ENCODE measurements around the gene PSMD13.
A peak's percentile ranks its signal among the peaks of the same experiment; 100 is the strongest.
"Not testable (repeated sequence)": the region's sequence is repeated elsewhere in the genome, so short reads cannot be mapped to it uniquely, and the experiment has no call there.

Gene PSMD13

GRCh38 chr11:230431-230830 lies 6.3 kb upstream of the PSMD13 start:
- no peak for DNase-seq (ENCODE audit: low read depth, low spot score)
- Histone ChIP-seq H3K9ac (ENCODE audit: insufficient read length, low read depth) (no peak overlapping the region), H3K27me3 (ENCODE audit: insufficient read depth, insufficient read length) (no peaks in the 10 kb centered on the region), H3K9me3 (ENCODE audit: insufficient read depth, low read length) (no peaks in the 10 kb centered on the region), H3K4me3 (ENCODE audit: insufficient read length, low read depth) (no peak overlapping the region), H3K4me1 (ENCODE audit: insufficient read depth, insufficient read length) (peaks cover 6% of the 10 kb centered on the region), H3K36me3 (ENCODE audit: insufficient read depth, insufficient read length, low read length) (peaks cover 25% of the 10 kb centered on the region)
- no peak for TF ChIP-seq SUZ12 (IDR thresholded peaks at IDR 0.05; ENCODE audit: extremely low read depth, insufficient read depth, insufficient read length)
- TF ChIP-seq YY1 (IDR thresholded peaks at IDR 0.05; ENCODE audit: insufficient read depth, insufficient read length): no peak
- no peak for TF ChIP-seq ZNF274 (IDR thresholded peaks at IDR 0.05; ENCODE audit: low read depth, low read length)

- no peaks in the 10 kb centered on the region for H3K27me3 ChIP-seq (ENCODE audit: insufficient read depth, insufficient read length)
- peaks cover 25% of the 10 kb centered on the region for H3K36me3 ChIP-seq (ENCODE audit: insufficient read depth, insufficient read length, low read length)
- H3K9ac ChIP-seq (ENCODE audit: insufficient read length, low read depth): peak overlapping the region; percentile 64
- no peak for DNase-seq (ENCODE audit: low read depth, low spot score)
- no peaks in the 10 kb centered on the region for H3K9me3 ChIP-seq (ENCODE audit: insufficient read depth, low read length)
- peaks cover 6% of the 10 kb centered on the region for H3K4me1 ChIP-seq (ENCODE audit: insufficient read depth, insufficient read length)
- no peak overlapping the region for H3K4me3 ChIP-seq (ENCODE audit: insufficient read length, low read depth)
- TF ChIP-seq YY1 (IDR thresholded peaks at IDR 0.05; ENCODE audit: insufficient read depth, insufficient read length) (no peak), SUZ12 (IDR thresholded peaks at IDR 0.05; ENCODE audit: extremely low read depth, insufficient read depth, insufficient read length) (no peak)
These were observed 3.8 kb upstream of the PSMD13 start for GRCh38 chr11:232783-233565.

GRCh38 chr11:235180-235579 lies 1.6 kb upstream of the PSMD13 start:
- H3K4me3 ChIP-seq (ENCODE audit: insufficient read length, low read depth): peak overlapping the region; percentile 94
- H3K4me1 ChIP-seq (ENCODE audit: insufficient read depth, insufficient read length): peaks cover 6% of the 10 kb centered on the region
- H3K27me3 ChIP-seq (ENCODE audit: insufficient read depth, insufficient read length): no peaks in the 10 kb centered on the region
- DNase-seq (ENCODE audit: low read depth, low spot score): no peak
- peak overlapping the region; percentile 96 for H3K9ac ChIP-seq (ENCODE audit: insufficient read length, low read depth)
- H3K9me3 ChIP-seq (ENCODE audit: insufficient read depth, low read length): no peaks in the 10 kb centered on the region
- H3K36me3 ChIP-seq (ENCODE audit: insufficient read depth, insufficient read length, low read length): peaks cover 46% of the 10 kb centered on the region
- no peak for TF ChIP-seq ZNF274 (IDR thresholded peaks at IDR 0.05; ENCODE audit: low read depth, low read length)
- no peak for TF ChIP-seq SUZ12 (IDR thresholded peaks at IDR 0.05; ENCODE audit: extremely low read depth, insufficient read depth, insufficient read length)
- no peak for TF ChIP-seq YY1 (IDR thresholded peaks at IDR 0.05; ENCODE audit: insufficient read depth, insufficient read length)

GRCh38 chr11:235609-235996 lies 1.2 kb upstream of the PSMD13 start:
- no peak for TF ChIP-seq YY1 (IDR thresholded peaks at IDR 0.05; ENCODE audit: insufficient read depth, insufficient read length)
- TF ChIP-seq ZNF274 (IDR thresholded peaks at IDR 0.05; ENCODE audit: low read depth, low read length): no peak
- no peak for TF ChIP-seq SUZ12 (IDR thresholded peaks at IDR 0.05; ENCODE audit: extremely low read depth, insufficient read depth, insufficient read length)
- H3K9ac ChIP-seq (ENCODE audit: insufficient read length, low read depth): peak overlapping the region; percentile 96
- H3K4me3 ChIP-seq (ENCODE audit: insufficient read length, low read depth): peak overlapping the region; percentile 94
- DNase-seq (ENCODE audit: low read depth, low spot score): no peak
- H3K27me3 ChIP-seq (ENCODE audit: insufficient read depth, insufficient read length): no peaks in the 10 kb centered on the region
- peaks cover 46% of the 10 kb centered on the region for H3K36me3 ChIP-seq (ENCODE audit: insufficient read depth, insufficient read length, low read length)
- no peaks in the 10 kb centered on the region for H3K9me3 ChIP-seq (ENCODE audit: insufficient read depth, low read length)
- H3K4me1 ChIP-seq (ENCODE audit: insufficient read depth, insufficient read length): peaks cover 6% of the 10 kb centered on the region

- H3K27me3 ChIP-seq (ENCODE audit: insufficient read depth, insufficient read length): no peaks in the 10 kb centered on the region
- peak; percentile 71 for DNase-seq (ENCODE audit: low read depth, low spot score)
- H3K9ac ChIP-seq (ENCODE audit: insufficient read length, low read depth): peak within 1 kb of the TSS; percentile 96
- TF ChIP-seq ZNF274 (IDR thresholded peaks at IDR 0.05; ENCODE audit: low read depth, low read length) (no peak), YY1 (IDR thresholded peaks at IDR 0.05; ENCODE audit: insufficient read depth, insufficient read length) (no peak), SUZ12 (IDR thresholded peaks at IDR 0.05; ENCODE audit: extremely low read depth, insufficient read depth, insufficient read length) (no peak)
- no peaks in the 10 kb centered on the region for H3K9me3 ChIP-seq (ENCODE audit: insufficient read depth, low read length)
- peaks cover 50% of the 10 kb centered on the region for H3K36me3 ChIP-seq (ENCODE audit: insufficient read depth, insufficient read length, low read length)
- peak within 1 kb of the TSS; percentile 94 for H3K4me3 ChIP-seq (ENCODE audit: insufficient read length, low read depth)
- H3K4me1 ChIP-seq (ENCODE audit: insufficient read depth, insufficient read length): peaks cover 6% of the 10 kb centered on the region
These were observed 591 bp upstream of the PSMD13 start, which contains the start of gene SIRT3 for GRCh38 chr11:235997-236773. Gene SIRT3 (minus strand): TSS chr11:236342. CDS start chr11:236328, 14 bp downstream.

GRCh38 chr11:238346-238745 lies 1.6 kb downstream of the PSMD13 start:
- H3K4me3 ChIP-seq (ENCODE audit: insufficient read length, low read depth); H3K9me3 ChIP-seq (ENCODE audit: insufficient read depth, low read length); H3K4me1 ChIP-seq (ENCODE audit: insufficient read depth, insufficient read length); DNase-seq (ENCODE audit: low read depth, low spot score); H3K27me3 ChIP-seq (ENCODE audit: insufficient read depth, insufficient read length); H3K9ac ChIP-seq (ENCODE audit: insufficient read length, low read depth): not testable (repeated sequence)
- H3K36me3 ChIP-seq (ENCODE audit: insufficient read depth, insufficient read length, low read length): peaks cover 57% of the 10 kb centered on the region

GRCh38 chr11:240315-240714 lies 3.5 kb downstream of the PSMD13 start:
- TF ChIP-seq ZNF274 (IDR thresholded peaks at IDR 0.05; ENCODE audit: low read depth, low read length) (no peak), SUZ12 (IDR thresholded peaks at IDR 0.05; ENCODE audit: extremely low read depth, insufficient read depth, insufficient read length) (no peak), YY1 (IDR thresholded peaks at IDR 0.05; ENCODE audit: insufficient read depth, insufficient read length) (no peak)
- no peaks in the 10 kb centered on the region for H3K27me3 ChIP-seq (ENCODE audit: insufficient read depth, insufficient read length)
- DNase-seq (ENCODE audit: low read depth, low spot score): no peak
- H3K9ac ChIP-seq (ENCODE audit: insufficient read length, low read depth): no peak overlapping the region
- H3K9me3 ChIP-seq (ENCODE audit: insufficient read depth, low read length): no peaks in the 10 kb centered on the region
- H3K36me3 ChIP-seq (ENCODE audit: insufficient read depth, insufficient read length, low read length): peaks cover 70% of the 10 kb centered on the region
- no peaks in the 10 kb centered on the region for H3K4me1 ChIP-seq (ENCODE audit: insufficient read depth, insufficient read length)
- H3K4me3 ChIP-seq (ENCODE audit: insufficient read length, low read depth): no peak overlapping the region

Data from NT2/D1 (cell line).